Activated CD8-positive, alpha-beta memory T cell treated with anti-CD3 and anti-CD28 coated beads, Interleukin-2, amount 50 U/mL, for 24 hours (primary cell): Measurements from ENCODE around the gene ROPN1B.

ENCODE experiments used
- DNase-seq: peaks from one replicate; pipeline ENCODE4 v3.0.0-alpha.2; 2020; ENCODE audit errors: extremely low read depth

ROPN1B gene

GRCh38 chr3:126004692-126005091 lies 35.7 kb downstream of the ROPN1B start:
- no peak for DNase-seq

GRCh38 chr3:126005951-126006350 lies 37.0 kb downstream of the ROPN1B start:
- no peak for DNase-seq

DNA sequence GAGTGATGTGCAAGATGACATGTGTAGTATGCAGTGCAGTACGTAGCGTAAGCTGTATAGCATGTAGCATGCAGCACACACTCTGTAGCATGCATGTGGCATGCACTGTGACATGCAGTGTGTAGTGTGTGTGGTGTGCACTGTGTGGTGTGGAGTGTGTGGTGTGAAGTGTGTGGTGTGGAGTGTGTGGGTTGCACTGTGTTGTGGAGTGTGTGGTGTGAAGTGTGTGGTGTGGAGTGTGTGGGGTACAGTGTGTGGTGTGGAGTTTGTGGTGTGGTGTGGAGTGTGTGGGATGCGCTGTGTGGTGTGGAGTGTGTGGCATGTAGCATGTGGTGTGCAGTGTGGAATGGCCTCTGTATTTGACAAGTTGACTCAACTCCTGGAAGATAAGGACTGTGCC lies 39.2 kb downstream of the ROPN1B start:
- DNase-seq = no peak

DNA sequence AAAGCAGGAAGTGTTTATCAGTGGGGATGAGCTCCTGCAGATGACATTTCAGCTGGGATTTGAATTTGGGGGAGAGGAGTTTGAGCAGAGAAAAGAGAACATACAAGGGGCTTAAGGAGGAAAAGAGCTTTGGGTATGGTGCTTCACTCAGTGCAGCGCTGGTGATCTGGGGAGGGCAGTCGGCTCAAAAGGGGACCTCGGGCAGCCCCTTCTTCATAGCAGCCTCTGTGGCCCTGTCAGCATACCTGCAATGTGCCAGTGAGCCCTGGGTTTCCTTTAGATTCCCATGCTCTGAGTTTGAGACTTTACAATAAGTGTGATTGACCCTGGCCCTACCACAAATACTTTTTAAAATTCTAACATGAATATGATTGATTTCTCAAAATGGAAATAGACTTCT lies 40.2 kb downstream of the ROPN1B start:
- no peak for DNase-seq

DNA sequence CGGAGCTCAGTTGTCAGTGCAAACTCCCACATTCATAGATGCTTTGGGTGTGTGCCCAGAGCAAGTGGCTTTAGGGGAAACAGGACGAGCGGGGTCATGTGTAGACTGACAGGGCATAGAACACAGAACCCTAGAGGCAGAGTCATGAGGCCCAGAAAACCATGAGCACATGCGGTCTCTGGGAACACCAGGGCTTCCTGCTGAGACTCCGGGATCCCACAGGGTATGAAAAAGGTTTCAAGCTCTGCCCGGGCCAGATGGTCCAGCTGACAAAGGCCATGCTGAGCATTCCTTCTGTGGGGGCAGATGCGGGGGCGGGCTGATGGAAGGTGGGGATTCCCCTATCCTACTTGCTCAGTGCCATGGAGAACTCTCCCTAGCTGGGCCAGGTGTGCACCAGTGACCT lies 44.8 kb downstream of the ROPN1B start:
- no peak for DNase-seq

DNA sequence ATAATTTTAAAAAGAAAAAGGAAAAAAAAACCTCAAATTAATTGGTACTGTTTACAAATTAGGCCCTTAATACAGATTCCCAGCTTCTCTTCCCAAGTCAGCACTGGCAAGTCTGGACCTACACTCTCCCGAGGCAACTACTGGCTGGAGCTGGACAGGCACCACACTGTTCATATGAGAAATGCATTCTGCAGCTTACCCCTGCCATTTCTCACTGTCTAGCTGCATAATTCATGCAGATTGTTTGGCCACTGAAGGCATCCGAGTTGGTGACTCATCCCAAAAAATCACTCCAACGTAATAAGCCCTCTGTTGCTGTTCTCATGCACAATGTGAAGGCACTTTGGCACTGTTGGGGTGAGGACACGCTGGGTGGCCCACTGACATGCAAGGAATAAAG lies 45.3 kb downstream of the ROPN1B start:
- DNase-seq = no peak

DNA sequence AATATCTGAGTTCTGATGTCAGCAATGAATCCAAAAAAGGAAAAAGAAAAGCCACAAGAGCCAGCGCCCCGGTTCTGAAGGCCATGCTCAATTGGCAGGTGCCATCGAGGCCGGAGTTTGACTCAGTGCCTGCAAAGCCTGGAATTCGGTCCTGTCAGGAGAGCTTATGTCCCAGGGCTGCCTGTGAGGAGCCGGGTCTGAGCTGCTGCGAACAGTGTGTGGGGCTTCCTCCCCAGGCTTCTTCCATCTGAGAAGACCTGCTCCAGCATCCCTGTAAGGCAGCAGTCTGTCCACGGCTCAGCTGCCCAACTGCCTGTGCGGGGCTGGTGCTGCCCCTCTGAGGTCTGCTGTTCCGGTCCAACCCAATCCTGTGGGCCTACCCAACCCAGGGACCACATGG lies 46.1 kb downstream of the ROPN1B start:
- DNase-seq = no peak

- DNase-seq = no peak
These were observed 47.6 kb downstream of the ROPN1B start for GRCh38 chr3:126016616-126017015.

- no peak for DNase-seq
These were observed 48.4 kb downstream of the ROPN1B start for GRCh38 chr3:126017362-126017761.

DNA sequence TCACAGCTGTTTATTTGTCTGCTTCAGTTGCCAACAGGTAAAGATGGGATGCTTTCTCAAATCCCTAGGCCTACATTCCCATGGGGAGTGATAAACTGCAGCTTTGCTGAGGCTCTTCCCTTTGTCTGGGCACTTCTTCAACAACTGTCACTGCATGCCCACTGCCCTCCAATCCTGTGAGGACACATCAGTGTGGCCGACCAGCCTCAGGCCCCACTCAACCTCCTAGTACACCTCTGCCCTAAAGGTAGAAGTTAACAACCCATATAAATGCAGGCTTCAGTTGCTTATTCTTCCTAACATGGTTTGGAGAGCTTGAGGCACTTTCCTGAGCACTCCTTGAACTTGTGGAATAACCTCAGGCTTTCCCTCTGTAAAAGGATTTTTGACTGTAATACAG lies 49.6 kb downstream of the ROPN1B start:
- no peak for DNase-seq

DNA sequence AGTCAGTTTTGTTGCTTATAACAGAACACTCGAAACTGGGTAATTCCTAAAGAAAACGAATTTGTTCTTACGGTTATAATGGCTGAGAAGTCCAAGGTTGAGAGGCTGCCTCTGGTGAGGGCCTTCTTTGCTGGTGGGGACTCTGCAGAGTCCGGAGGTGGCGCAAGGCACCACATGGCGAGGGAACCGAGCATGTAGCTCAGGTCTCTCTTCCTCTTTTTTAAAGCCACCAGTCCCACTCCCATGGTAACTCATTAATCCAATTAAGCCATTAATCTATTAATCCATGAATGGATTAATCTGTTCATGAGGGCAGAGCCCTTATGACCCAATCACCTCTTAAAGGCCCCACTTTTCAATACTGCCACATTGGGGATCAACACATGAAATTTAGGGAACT lies 50.0 kb downstream of the ROPN1B start:
- no peak for DNase-seq

- no peak for DNase-seq
These were observed 50.7 kb downstream of the ROPN1B start for GRCh38 chr3:126019683-126020082.

DNA sequence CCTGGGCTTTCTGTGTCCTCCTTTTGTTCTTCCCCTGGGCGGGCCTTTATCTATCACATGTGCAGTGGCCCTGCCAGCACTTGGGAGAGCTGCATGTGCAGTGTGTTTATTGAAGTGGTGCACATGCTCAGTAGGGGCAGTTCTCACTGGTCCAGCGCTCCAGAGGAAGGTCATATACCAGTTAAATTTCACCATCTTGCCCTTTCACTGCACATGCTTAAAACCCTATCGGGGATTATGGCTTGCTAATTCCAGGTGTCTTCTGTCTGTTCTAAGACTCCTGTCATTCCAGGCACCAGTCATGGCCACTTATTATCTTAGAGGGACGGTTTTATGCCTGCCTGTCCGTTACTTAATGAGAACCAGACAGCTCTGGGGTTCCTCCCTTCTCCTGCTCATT lies 52.2 kb downstream of the ROPN1B start:
- no peak for DNase-seq

GRCh38 chr3:126021702-126022101 lies 52.7 kb downstream of the ROPN1B start:
- DNase-seq = no peak

- no peak for DNase-seq
These were observed 53.9 kb downstream of the ROPN1B start for GRCh38 chr3:126022741-126023359.

DNA sequence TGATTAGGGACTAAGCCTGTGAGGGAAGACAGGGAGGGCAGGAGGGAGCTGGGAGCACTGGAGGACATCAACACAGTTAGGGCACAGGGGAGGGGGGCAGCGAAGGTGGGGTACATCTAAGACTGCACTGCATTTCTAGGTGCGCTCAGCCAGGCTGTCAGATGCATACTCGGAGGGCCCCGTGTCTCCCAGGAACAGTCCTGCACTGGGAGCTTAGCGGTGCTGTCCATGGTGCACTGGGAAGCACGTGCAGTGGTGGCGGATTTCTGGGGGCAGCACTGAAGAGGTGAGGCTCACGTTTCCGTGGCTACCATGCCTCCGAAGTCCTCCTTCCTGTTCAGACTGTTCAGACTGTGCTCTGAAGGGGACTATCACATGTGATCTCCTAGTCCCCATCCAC lies 54.4 kb downstream of the ROPN1B start:
- DNase-seq = no peak

GRCh38 chr3:126024049-126024854 lies 55.3 kb downstream of the ROPN1B start:
- no peak for DNase-seq

DNA sequence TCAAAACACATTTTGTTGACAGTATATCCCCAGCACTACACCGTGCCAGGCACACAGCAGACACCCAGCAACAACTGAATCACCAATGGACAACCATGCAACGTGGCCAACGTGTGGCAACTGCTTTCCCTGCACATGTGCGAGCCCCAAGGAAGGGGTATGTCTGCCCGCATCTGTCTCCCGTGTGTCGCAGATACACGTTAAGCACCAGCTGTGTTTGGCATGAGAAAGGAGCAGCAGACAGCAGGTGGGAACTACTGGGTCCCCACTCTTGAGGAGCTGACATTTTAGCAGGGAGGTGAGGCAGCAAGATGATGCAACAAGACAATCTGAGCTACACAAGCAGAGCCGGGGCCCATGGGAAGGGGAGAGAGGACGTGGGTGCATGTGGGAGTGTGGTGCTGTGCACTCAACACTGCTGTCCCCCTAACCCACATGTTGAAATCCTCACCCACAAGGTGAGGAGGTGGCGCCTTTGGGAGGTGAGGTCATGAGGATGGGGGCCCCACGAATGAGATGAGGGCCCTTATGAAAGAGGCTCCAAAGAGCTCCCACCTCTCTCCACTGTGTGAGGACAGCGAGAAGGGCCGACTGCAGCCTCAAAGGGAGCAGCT lies 56.2 kb downstream of the ROPN1B start:
- DNase-seq = no peak

DNA sequence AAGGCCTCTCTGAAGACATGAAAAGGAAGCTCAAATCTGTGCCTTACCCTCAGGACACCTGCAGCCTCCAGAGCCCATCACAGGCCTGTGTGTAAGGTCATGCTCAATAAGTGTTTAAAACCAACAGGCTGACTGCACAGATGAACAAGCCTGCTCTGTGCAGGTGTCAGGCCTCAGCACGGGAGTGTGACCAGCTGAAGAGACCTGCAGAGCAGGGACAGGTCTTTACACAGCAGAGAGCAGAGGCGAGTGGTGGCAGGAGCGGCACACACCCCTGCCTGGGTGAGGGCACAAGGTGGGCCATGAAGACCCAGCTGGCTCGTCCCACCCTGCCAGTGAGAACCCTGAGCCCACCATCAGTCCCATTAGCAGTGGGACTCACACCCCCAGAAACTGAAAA lies 56.9 kb downstream of the ROPN1B start:
- DNase-seq = no peak

DNA sequence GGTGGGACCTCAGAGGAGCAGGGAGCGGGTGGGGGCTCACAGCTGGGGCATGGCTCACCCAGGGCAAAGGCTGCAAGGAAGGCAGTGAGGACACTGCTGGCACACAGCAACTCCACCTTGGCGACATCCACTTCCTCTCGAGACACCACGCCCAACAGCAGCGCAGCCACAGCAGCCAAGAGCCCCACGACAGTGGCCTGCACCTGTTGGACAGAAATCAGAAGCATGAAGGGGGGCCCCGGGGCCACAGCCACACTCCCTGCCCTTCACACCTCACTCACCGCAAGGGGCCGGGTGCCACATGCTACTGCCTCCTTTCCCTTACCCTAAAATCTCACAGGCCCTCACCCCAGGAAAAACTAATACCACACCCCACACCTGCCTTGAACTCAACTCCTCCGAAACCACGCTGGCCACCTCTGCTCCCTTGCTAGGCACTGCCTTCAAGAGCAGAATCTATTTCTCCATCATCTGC lies 57.3 kb downstream of the ROPN1B start:
- DNase-seq = no peak

DNA sequence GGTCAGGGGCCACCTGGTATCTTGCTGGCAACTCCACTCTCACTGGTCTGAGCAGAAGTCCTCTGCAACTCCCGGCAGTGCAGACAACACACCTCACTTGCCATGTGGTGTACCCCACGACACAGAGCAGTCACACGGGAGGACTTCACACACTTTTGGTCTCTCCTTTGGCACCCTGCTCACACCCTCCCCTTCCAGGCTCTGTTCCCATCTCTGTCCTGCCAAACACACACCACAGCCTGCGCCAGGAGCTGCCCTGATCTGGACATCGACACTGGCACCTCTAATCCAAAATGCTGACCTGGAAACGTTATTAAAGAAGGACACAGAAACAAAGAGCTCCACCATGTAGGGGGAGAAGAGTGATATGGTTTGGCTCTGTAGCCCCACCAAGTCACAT lies 57.8 kb downstream of the ROPN1B start:
- DNase-seq = no peak

- DNase-seq = no peak
These were observed 59.1 kb downstream of the ROPN1B start for GRCh38 chr3:126028096-126028495.

DNA sequence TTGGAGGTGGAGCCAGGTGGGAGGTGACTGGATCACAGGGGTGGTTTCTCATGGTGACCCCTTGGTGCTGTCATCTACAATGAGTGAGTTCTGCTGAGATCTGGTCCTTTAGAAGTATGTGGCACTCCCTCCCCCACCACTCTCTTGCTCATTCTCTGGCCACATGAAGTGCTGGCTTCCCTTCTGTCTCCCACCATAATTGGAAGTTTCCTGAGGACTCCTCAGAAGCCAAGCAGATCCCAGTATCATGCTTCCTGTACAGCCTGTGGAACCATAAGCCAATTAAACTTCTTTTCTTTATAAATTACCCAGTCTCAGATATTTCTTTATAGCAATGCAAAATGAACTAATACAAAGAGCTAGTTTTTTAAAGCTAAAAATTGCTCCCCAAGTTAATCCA lies 60.3 kb downstream of the ROPN1B start:
- no peak for DNase-seq
